ENCODE results near the gene TBC1D16.

TBC1D16 gene

GRCh38 chr17:79929257-79930061 is 106.2 kb downstream of the TBC1D16 start:
- intact Hi-C loops (cut with DNase I; ENCODE audit: low total_unique reads) = no loop called here
- Histone ChIP-seq H3K36me3 (no peaks in the 10 kb centered on the region), H3K4me3 (no peak overlapping the region), H3K9me3 (no peaks in the 10 kb centered on the region), H3K27me3 (peaks cover 9 to 82% of the 10 kb centered on the region in 2 donors), H3K4me1 (peaks cover 0 to 32% (median 15%) of the 10 kb centered on the region in 4 donors), H3K27ac (no peak overlapping the region)
- no peak for TF ChIP-seq CTCF (IDR thresholded peaks at IDR 0.05)
- no peak for DNase-seq

- Histone ChIP-seq H3K9me3 (no peaks in the 10 kb centered on the region), H3K36me3 (no peaks in the 10 kb centered on the region), H3K27ac (no peak overlapping the region), H3K4me3 (no peak overlapping the region), H3K4me1 (peaks cover 0 to 30% (median 15%) of the 10 kb centered on the region in 4 donors), H3K27me3 (peaks cover 9 to 80% of the 10 kb centered on the region in 2 donors)
- TF ChIP-seq CTCF (IDR thresholded peaks at IDR 0.05) = no peak
- no peak for DNase-seq
- intact Hi-C loops (cut with DNase I; ENCODE audit: low total_unique reads) = no loop called here
Measured at GRCh38 chr17:79928502-79929256, 107.0 kb downstream of the TBC1D16 start.

- TF ChIP-seq CTCF (IDR thresholded peaks at IDR 0.05) = no peak
- H3K27ac ChIP-seq = no peak overlapping the region
- no peak for DNase-seq
- H3K4me1 ChIP-seq = peaks cover 0 to 25% (median 15%) of the 10 kb centered on the region in 4 donors
- no peaks in the 10 kb centered on the region for H3K9me3 ChIP-seq
- peaks cover 9 to 79% of the 10 kb centered on the region in 2 donors for H3K27me3 ChIP-seq
- H3K36me3 ChIP-seq = no peaks in the 10 kb centered on the region
- intact Hi-C loops (cut with DNase I; ENCODE audit: low total_unique reads) = no loop called here
- H3K4me3 ChIP-seq = no peak overlapping the region
Measured at GRCh38 chr17:79927688-79928501, 107.8 kb downstream of the TBC1D16 start.

- H3K27me3 ChIP-seq = peaks cover 9 to 79% of the 10 kb centered on the region in 2 donors
- no peaks in the 10 kb centered on the region for H3K36me3 ChIP-seq
- peaks cover 0 to 25% (median 15%) of the 10 kb centered on the region in 4 donors for H3K4me1 ChIP-seq
- H3K4me3 ChIP-seq = no peak overlapping the region
- no peak for DNase-seq
- intact Hi-C loops (cut with DNase I; ENCODE audit: low total_unique reads) = no loop called here
- no peak for TF ChIP-seq CTCF (IDR thresholded peaks at IDR 0.05)
- H3K27ac ChIP-seq = no peak overlapping the region
- H3K9me3 ChIP-seq = no peaks in the 10 kb centered on the region
Measured at GRCh38 chr17:79927136-79927661, 108.5 kb downstream of the TBC1D16 start.

GRCh38 chr17:79926605-79927135 is 109.0 kb downstream of the TBC1D16 start:
- intact Hi-C loops (cut with DNase I; ENCODE audit: low total_unique reads) = no loop called here
- Histone ChIP-seq H3K4me1 (peaks cover 0 to 25% (median 15%) of the 10 kb centered on the region in 4 donors), H3K27me3 (peaks cover 9 to 79% of the 10 kb centered on the region in 2 donors), H3K9me3 (no peaks in the 10 kb centered on the region), H3K4me3 (no peak overlapping the region), H3K27ac (no peak overlapping the region), H3K36me3 (no peaks in the 10 kb centered on the region)
- no peak for TF ChIP-seq CTCF (IDR thresholded peaks at IDR 0.05)
- no peak for DNase-seq
